GM21447 (cell line): ENCODE measurements around the gene XIST.
"Not testable (repeated sequence)": the region's sequence is repeated elsewhere in the genome, so short reads cannot be mapped to it uniquely, and the experiment has no call there.

Source experiments
- ATAC-seq: cut with Tn5 transposase; IDR thresholded peaks from one replicate; pipeline ENCODE4 v1.9.1; 2021; ENCODE audit not compliant: unreplicated experiment

Gene XIST

GRCh38 chrX:73852467-73852866 is at the start of gene XIST:
XIST (minus strand) TSS chrX:73852714.
- ATAC-seq, result no peak

DNA sequence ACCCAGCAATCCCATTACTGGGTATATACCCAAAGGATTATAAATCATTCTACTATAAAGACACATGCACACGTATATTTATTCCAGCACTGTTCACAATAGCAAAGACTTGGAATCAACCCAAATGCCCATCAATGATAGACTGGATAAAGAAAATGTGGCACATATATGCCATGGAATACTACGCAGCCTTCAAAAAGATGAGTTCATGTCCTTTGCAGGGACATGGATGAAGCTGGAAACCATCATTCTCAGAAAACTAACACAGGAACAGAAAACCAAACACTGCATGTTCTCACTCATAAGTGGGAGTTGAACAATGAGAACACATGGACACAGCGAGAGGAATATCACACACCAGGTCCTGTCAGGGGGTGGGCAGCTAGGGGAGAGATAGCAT is 45.8 kb upstream of the XIST start:
- not testable (repeated sequence) for ATAC-seq

- not testable (repeated sequence) for ATAC-seq
Measured at GRCh38 chrX:73892515-73893090, 40.1 kb upstream of the XIST start.

DNA sequence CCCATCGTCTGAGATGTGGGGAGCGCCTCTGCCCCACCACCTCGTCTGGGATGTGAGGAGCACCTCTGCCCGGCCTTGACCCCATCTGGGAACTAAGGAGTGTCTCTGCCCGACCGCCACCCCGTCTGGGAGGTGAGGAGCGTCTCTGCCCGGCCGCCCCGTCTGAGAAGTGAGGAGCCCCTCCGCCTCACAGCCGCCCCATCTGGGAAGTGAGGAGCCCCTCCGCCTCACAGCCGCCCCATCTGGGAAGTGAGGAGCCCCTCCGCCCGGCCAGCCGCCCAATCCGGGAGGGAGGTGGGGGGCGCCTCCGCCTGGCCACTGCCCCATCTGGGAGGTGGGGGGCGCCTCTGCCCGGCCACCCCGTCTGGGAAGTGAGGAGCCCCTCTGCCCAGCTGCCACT is 29.7 kb upstream of the XIST start:
- not testable (repeated sequence) for ATAC-seq

DNA sequence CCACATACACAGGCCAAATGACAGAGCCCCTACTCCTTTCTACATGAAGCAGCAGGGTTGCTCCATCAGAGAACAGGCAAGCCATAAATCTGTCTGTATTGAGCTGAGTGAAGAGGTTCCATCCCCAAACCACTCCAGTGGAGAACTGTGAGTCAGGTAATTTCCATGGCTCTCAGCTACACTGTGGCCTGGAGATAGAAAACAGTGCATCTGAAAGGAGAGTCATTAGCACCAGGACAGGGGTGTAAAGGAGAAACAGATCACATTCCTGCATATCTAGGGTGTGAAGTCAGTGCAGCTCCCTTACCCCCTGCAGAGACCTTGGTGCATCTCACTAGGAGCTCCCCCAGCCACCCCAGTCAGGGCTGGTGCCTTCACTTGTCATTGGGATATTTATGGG is 25.2 kb upstream of the XIST start:
- ATAC-seq, result no peak

GRCh38 chrX:73876911-73877310 is 24.4 kb upstream of the XIST start:
- no peak for ATAC-seq

DNA sequence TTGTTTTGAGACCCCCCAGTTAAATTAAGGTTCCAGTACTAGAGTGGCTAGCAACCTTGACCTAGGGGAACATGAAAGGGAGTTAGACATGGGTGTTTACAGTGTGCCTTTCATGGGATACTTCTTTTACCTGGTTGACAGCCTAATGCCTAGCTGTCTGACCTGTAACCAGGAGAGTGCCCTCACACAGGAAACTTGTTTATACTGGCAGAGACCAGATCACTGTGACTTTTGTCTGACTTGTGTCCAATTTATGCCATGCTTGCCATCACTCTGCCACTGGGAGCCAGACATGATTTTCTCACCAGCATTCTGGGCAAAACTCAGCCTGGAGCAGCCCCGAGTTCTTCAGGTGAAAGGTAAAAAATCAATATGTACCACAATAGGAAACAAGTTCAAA is 16.4 kb upstream of the XIST start:
- ATAC-seq, result no peak

DNA sequence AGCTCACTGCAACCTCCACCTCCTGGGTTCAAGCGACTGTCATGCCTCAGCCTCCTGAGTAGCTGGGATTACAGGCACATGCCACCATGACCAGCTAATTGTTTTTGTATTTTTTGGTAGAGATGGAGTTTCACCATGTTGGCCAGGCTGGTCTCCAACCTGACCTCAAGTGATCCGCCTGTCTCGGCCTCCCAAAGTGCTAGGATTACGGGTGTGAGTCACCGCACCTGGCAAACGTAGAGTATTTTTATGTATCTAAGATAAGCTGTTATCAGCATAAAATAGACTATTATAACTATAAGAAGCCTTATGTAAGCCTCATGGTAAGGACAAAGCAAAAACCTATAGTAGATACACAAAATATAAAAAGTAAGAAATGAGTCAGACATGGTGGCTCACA is 14.6 kb upstream of the XIST start:
- ATAC-seq, result no peak

DNA sequence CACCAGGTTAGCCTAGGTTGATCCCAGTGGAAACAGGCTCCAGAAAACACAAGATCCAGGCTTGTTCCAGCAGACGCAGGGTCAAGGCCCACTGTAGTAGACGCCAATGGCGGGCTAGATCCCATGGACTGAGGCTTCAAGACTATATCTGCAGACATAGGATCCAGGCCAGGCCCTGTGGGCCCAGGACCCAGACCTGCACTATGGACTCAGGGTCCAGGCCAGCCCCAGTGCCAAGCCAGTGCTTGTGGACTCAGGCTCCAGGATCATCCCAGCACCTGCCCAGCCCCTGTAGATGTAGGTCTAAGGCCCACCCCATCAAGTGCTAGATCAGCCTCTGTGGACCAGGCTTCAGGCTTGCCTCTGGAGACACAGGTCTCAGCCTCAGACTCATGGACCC is 11.3 kb upstream of the XIST start:
- no peak for ATAC-seq

GRCh38 chrX:73863268-73863667 is 10.8 kb upstream of the XIST start:
- no peak for ATAC-seq

- no peak for ATAC-seq
Measured at GRCh38 chrX:73859622-73860021, 7.1 kb upstream of the XIST start.

DNA sequence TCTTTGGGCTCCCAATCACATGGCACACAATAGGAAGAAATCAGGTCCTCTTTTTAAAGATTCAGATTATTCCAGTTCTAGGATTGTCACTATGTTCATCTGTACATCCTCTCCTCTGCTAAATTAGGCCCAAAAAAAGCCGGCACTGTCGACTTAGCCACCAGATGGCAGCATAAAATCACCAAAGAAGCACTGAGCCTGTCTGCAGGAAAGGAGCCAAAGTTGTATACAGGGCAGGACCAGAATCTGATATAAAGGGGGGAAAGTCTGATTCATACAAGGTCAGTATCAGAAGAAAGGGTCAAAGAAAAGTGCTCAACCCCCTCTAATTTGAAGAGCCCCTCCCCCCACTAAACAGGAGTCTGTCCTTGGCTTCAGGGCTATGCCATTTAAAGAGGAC is 3.0 kb upstream of the XIST start:
- ATAC-seq, result no peak

GRCh38 chrX:73852022-73852421 is 492 bp downstream of the XIST start:
- no peak for ATAC-seq

DNA sequence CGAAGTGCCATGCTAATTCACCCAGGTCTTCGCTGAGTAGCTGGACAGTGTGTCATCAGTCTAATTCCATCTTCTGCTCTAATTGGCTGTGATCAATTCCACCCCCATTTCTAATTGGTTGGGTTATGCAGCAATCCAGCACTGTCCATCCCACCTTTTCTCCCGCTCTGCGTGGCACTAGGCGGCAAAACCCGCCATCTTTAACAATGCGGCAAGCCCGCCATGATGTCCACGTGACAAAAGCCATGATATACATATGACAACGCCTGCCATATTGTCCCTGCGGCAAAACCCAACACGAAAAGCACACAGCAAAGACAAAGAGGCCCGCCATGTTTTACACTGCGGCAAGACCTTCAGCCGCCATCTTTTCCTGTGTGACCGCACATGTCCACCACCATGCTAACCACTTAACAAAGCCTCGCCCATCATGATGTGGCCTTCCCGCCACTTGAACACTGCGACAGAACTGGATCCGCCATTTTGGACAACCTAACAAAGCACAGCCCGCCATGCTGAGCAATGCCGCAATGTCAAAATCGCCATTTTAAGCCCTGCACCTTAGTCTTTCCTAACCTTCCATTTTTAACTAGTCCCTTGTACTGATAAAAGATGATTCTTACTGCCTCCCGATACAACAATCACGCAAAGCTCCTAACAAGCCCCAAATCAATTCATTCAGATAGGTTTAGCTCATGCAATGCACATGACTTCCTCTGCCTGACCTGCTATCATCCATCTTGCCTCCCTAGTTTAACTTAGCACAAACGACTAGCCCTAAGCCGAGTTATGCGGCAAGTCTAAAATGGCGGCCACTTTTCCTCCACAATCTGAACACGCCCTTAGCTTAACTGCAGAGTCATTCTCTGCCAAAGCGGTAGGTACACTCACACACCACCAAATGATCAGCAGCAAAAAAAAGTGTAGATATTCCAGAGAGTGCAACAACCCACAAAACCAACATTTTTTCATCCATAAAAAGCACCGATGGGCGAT is 1.2 kb downstream of the XIST start:
- no peak for ATAC-seq

GRCh38 chrX:73850124-73851013 is 2.1 kb downstream of the XIST start:
- no peak for ATAC-seq

DNA sequence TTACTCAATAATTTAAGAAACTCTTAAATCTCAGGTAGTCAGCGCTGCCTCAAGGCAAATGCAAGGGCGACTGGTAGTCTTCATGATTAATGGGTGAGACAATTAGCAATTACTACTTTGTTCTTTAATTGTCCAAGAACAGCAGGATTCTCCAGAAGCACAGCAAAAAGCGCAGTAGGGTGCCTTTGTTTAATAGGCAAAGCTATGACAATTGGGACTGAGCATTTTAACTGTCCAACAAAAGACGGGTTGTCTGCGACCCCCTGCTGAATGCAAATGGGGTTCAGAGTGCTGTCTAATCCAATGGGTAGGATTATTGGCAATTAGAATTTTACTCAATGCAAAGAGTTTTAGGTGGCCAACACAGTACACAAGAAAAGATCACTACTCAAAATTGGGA is 3.4 kb downstream of the XIST start:
- ATAC-seq, result no peak

DNA sequence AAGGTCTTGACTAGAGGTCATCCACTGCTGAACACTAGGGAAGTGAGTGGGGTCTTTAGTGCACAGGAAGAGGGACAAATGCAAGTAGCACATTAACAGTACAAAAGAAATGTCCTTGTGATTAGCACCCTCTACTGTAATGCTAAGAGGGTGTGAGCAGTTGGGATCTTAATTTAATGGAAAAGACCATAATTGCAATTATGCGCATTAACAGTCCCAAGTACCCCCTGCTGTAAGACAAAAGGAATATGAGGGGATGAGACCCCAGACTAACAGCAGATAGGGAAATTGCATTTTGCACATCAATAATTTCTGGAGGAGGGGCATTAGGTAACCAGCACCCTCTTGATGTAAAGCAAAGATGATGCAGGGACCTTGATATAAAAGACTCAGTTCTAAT is 4.5 kb downstream of the XIST start:
- ATAC-seq, result no peak

DNA sequence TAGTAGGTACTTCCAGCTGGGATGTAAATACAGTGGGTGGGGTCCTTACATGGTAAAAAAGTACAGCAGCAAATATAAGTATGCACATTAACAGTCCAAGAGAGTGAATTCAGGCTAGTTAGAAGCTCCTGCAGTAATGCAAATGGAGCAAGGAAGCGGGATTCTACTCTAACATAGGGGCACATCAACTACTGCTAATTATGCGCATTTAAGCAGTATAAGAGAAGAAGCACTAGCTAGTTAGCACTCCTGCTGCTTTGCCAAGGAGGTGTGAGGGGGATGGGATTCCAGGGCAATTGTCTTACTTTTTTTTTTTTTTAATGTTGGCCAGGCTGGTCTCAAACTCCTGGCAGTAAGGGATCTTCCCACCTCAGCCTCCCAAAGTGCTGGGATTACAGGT is 5.4 kb downstream of the XIST start:
- ATAC-seq, result no peak

DNA sequence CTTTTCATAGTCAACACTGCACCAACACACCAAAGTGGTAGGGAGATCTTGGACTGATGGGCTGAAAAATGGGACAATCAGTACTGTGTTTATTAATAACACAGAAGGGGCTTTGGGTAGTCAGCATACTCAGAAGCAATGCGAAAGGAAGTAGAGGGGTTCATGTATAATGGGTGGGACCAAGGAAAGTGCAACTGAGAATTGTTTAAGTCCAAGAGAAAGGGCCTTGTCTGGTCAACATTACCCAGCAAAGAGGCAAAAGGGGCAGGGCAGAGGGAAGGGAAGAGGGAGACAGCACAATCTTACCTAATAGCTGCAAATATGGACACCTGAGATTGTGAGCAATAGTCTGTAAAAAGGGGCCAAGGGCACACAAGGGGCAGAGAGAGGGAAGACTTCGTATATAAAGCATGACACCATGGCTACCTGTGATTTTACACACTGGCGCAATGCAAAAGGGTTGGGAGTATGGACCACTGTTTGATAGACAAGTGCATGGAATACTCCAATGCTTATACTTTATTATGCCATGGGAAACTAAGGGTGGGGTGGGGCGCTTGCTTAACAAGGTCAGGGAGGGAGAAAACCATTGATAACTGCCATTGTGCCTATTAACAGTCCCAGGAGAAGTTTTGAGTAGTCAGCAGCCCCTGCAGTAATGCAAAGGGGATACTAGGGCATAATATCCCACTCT is 9.8 kb downstream of the XIST start:
- ATAC-seq, result no peak

DNA sequence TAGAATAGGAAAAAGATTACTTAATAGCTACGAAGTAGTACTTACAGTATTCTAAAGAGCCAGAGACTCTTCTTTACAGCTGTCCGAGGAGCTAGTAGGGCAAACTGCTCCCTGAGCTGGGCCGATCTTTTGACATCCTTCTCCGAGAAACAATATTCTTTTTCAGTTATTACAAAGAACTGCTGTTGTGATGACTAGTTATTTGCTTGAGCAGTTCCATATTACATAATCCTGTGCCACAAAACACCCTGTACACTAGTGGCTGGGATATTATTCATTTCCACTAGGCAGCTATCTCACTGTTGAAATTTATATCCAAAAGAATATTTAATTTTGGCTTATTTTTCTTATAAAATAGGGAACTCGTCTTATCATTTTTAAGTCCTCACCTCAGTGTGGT is 11.2 kb downstream of the XIST start:
- no peak for ATAC-seq
